MM.1S (cell line): Measurements from ENCODE around the gene DDAH2.

Source experiments
- DNase-seq: peaks from one replicate; pipeline ENCODE4 v3.0.0-alpha.2; 2015
- H2AFZ ChIP-seq: fragments of 300-600 bp; sonication (generic); 2 replicates; pipeline ENCODE4 v1.6.0; 2016; ENCODE audit warnings: antibody characterized with exemption, low read length
- H3F3A ChIP-seq: fragments of 300-600 bp; sonication (generic); 2 replicates; pipeline ENCODE4 v1.6.1; 2016; ENCODE audit warnings: mild to moderate bottlenecking, antibody characterized with exemption, low read length, moderate library complexity, mixed read lengths; ENCODE audit not compliant: insufficient read depth
- H3K27ac ChIP-seq: fragments of 300-600 bp; sonication (generic); 2 replicates; pipeline ENCODE4 v1.5.1; 2016; ENCODE audit warnings: mild to moderate bottlenecking, low read length
- H3K27me3 ChIP-seq: fragments of 300-600 bp; sonication (generic); replicated peaks from 2 replicates; pipeline ENCODE4 v1.6.0; 2016; ENCODE audit warnings: low read length; ENCODE audit not compliant: insufficient read depth
- H3K36me3 ChIP-seq: fragments of 300-600 bp; sonication (generic); replicated peaks from 2 replicates; pipeline ENCODE4 v1.6.1; 2016; ENCODE audit warnings: mild to moderate bottlenecking, low read length, mixed read lengths; ENCODE audit not compliant: insufficient read depth
- H3K4me1 ChIP-seq: fragments of 300-600 bp; sonication (generic); 2 replicates; pipeline ENCODE4 v1.6.1; 2016; ENCODE audit warnings: low read length, mixed read lengths
- H3K4me2 ChIP-seq: fragments of 300-600 bp; sonication (generic); 2 replicates; pipeline ENCODE4 v1.6.0; 2016; ENCODE audit warnings: low read depth, low read length
- H3K4me3 ChIP-seq: fragments of 300-600 bp; sonication (generic); 2 replicates; pipeline ENCODE4 v1.5.1; 2016; ENCODE audit warnings: low read length, mixed read lengths
- H3K79me2 ChIP-seq: fragments of 300-600 bp; sonication (generic); 2 replicates; pipeline ENCODE4 v1.6.1; 2016; ENCODE audit warnings: mixed run types, low read length, mixed read lengths
- H3K9ac ChIP-seq: fragments of 300-600 bp; sonication (generic); 2 replicates; pipeline ENCODE4 v1.6.1; 2016; ENCODE audit warnings: low read length, mixed read lengths
- H3K9me2 ChIP-seq: fragments of 300-600 bp; sonication (generic); replicated peaks from 2 replicates; pipeline ENCODE4 v1.6.1; 2016; ENCODE audit warnings: mild to moderate bottlenecking, low read length, mixed read lengths; ENCODE audit not compliant: insufficient read depth
- H3K9me3 ChIP-seq: fragments of 300-600 bp; sonication (generic); replicated peaks from 2 replicates; pipeline ENCODE4 v1.6.1; 2016; ENCODE audit warnings: mild to moderate bottlenecking, low read length, mixed read lengths; ENCODE audit not compliant: insufficient read depth
- H4K20me1 ChIP-seq: fragments of 300-600 bp; sonication (generic); 2 replicates; pipeline ENCODE4 v1.6.1; 2016; ENCODE audit warnings: mild to moderate bottlenecking, low read length, moderate library complexity, mixed read lengths; ENCODE audit not compliant: insufficient read depth
- CTCF ChIP-seq: fragments of 300-600 bp; sonication (generic); IDR thresholded peaks from 2 replicates; pipeline ENCODE4 v1.5.1; 2016; ENCODE audit warnings: antibody characterized with exemption, low read length, mixed read lengths
- EZH2 ChIP-seq: fragments of 300-600 bp; sonication (generic); optimal IDR thresholded peaks from 2 replicates; pipeline ENCODE3; 2017; ENCODE audit warnings: low read depth, mild to moderate bottlenecking, antibody characterized with exemption, low read length, mixed read lengths
- EZH2phosphoT487 ChIP-seq: fragments of 300-600 bp; sonication (generic); IDR thresholded peaks from 2 replicates; pipeline ENCODE4 v1.6.1; 2018; ENCODE audit warnings: antibody characterized with exemption, low read length

Gene DDAH2

GRCh38 chr6:31729979-31730630, 1.0 kb upstream of the DDAH2 start:
- peak; percentile 67 for DNase-seq
- Histone ChIP-seq H3K27ac (peak overlapping the region; percentile 86; the same call in 1 of the 2 replicates), H3K4me1 (peaks cover 40% of the 10 kb centered on the region), H3K9ac (peak overlapping the region; percentile 76), H3F3A (peaks cover 70% of the 10 kb centered on the region), H2AFZ (0 out of 2 replicates have a peak overlapping the region, but pooled peaks have one; percentile 59), H4K20me1 (no peaks in the 10 kb centered on the region), H3K36me3 (peaks cover 10% of the 10 kb centered on the region), H3K9me3 (no peaks in the 10 kb centered on the region), H3K9me2 (no peaks in the 10 kb centered on the region), H3K4me3 (peak overlapping the region; percentile 81), H3K79me2 (peaks cover 37% of the 10 kb centered on the region), H3K27me3 (no peaks in the 10 kb centered on the region), H3K4me2 (peak overlapping the region; percentile 93)
- TF ChIP-seq EZH2 (no peak), EZH2phosphoT487 (no peak), CTCF (no peak)

DNA sequence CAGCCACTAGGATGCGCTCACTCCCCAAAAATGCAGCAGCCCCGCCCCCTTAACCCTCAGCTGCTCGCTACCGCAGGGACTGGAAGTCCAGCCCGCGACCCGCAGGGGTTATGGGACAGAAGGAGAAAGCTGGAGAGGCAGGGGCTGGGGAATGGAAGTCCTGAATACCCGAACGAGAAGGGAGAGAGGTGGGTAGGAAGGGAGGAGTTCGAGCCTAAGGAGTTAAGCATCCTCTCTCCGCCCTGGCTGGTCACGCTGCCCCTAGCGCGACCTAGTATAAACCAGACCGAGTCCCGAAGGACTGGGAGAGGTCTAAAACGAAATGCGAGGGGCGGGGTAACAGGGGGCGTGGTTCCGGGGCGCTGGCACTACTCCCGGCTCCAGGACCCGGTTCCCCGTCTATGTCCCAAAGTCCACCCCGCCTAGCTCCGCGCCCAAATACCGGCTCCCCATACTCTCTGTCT, 448 bp upstream of the DDAH2 start:
- Histone ChIP-seq H3K36me3 (peaks cover 10% of the 10 kb centered on the region), H3K9ac (peak overlapping the region; percentile 76), H2AFZ (peak overlapping the region; percentile 59; the same call in 1 of the 2 replicates), H3K4me2 (peak overlapping the region; percentile 93), H3K27ac (peak overlapping the region; percentile 86; the same call in 1 of the 2 replicates), H4K20me1 (no peaks in the 10 kb centered on the region), H3K4me3 (peak overlapping the region; percentile 81), H3K9me3 (no peaks in the 10 kb centered on the region), H3K79me2 (peaks cover 31% of the 10 kb centered on the region), H3K4me1 (peaks cover 40% of the 10 kb centered on the region), H3F3A (peaks cover 64% of the 10 kb centered on the region), H3K27me3 (no peaks in the 10 kb centered on the region), H3K9me2 (no peaks in the 10 kb centered on the region)
- no peak for TF ChIP-seq EZH2
- peak; percentile 78 for DNase-seq

DNA sequence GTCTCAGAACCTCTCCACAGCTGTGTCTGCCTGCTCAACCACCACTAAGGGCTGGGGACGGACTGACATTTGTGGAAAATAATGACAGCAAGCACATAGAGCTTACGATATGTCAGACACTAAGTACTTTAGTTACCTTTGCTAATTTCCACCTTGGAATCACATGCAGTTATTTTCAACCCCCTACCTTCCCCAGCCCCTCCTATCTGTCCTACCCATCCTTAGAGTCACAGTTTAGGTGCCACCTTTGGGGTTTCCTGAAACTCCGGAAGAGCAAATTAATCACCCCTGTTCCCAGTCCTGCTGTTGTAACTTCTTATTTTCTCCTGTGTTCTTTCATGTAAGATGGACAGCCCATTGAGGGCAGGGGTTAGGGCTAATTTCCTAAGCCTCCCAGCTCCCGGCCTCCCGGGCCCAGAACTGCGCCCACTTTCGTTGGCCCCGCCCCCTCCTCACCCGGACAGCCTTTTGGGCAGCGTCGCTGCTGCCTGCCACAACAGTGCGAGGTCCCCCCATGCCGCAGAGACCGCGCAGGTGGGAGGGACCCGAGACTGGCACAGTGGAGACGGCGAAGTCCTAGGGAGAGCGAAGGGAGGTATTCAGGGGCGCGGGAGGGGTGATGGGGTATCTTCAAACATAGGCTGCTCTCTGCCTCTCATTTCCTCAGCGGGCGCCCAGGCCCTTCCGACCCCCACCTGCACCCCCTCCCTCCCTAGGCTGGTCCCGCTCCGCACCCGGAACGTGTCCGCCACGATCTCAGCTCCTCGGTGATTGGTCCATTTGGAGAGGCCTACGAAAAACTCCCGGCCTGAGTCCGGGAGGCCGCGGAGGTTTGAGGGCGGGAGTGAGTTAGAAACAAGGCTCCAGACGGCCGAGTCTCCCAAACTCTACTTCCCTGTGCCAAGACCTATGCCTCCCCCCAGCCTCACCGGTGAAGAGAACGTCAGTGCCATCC, 1.1 kb downstream of the DDAH2 start:
- H3K9me3 ChIP-seq, result no peaks in the 10 kb centered on the region
- H3K4me3 ChIP-seq, result no peak overlapping the region; the same call in 1 of the 2 replicates
- H3K9me2 ChIP-seq, result no peaks in the 10 kb centered on the region
- peak overlapping the region; percentile 93 for H3K4me2 ChIP-seq
- peak; percentile 73 for DNase-seq
- no peaks in the 10 kb centered on the region; the same call in none of the 2 replicates for H3K36me3 ChIP-seq
- H3F3A ChIP-seq, result peaks cover 55% of the 10 kb centered on the region
- peaks cover 16% of the 10 kb centered on the region for H3K79me2 ChIP-seq
- H3K4me1 ChIP-seq, result peaks cover 29% of the 10 kb centered on the region
- no peaks in the 10 kb centered on the region for H4K20me1 ChIP-seq
- no peak for TF ChIP-seq EZH2
- no peak for TF ChIP-seq CTCF
- TF ChIP-seq EZH2phosphoT487, result no peak
- H3K27ac ChIP-seq, result peak overlapping the region; percentile 86
- peak overlapping the region; percentile 30; the same call in 1 of the 2 replicates for H3K9ac ChIP-seq
- H2AFZ ChIP-seq, result peak overlapping the region; percentile 44; the same call in 1 of the 2 replicates
- no peaks in the 10 kb centered on the region for H3K27me3 ChIP-seq
